ENCODE results near the gene PPP2R3A. TPM values are rescaled to one million over a fixed set of nuclear protein-coding genes. Genes with fewer than 3 reads are reported as not detected.

The PPP2R3A gene
- total RNA-seq, 1 experiment from 2014 or later: 1.1 TPM

DNA sequence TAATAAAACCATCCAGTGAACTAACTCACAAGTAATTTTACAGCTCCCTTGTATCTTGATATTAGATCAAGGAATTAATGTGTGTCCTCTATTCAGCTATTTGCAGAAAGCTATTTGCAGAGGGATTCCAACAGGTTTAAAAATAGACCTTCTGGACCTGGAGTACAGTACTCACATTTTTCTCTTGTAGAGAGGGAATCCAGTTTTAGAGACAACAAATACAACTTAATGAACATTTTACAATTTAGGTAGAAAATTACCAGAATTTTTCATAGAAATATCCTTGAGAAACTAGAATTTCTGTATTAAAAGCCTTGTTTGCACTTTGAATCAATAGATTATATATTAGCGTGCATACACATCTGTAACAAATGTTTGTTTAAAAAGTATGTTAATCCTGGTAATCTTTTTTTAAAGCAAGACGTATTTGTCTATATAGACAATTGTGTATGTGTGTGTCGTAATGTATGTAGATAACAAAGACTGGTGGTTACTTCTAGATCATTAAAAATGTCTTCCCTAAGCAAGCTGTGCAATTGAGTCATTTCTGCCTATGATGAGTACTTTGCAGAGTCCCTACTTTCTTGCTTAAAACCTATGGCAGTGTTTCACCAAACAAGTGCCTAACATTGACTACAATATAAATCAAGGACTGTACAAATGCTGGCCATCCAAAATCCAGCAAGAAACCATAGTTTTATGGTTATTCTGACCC lies 57.9 kb downstream of the PPP2R3A start:
- peaks cover 90% of the 10 kb centered on the region for H3K27me3 ChIP-seq (replicated peaks; ENCODE audit: insufficient read depth, low read depth, low read length, poor library complexity)
- no TSS peak for BruUV-seq (replicated peaks)
- H3K27ac ChIP-seq (ENCODE audit: low read depth, low read length, poor library complexity, severe bottlenecking): no peak overlapping the region
- H3K4me3 ChIP-seq (ENCODE audit: low read depth, low read length, poor library complexity, severe bottlenecking): no peak overlapping the region
- no peaks in the 10 kb centered on the region for H3K4me1 ChIP-seq (ENCODE audit: insufficient read depth, low read length, poor library complexity, severe bottlenecking)
- no peaks in the 10 kb centered on the region for H3K9me3 ChIP-seq (ENCODE audit: low read depth, low read length, poor library complexity, severe bottlenecking)
- intact Hi-C loops (cut with micrococcal nuclease; ENCODE audit: unreplicated experiment): no loop called here
- POLR2A ChIA-PET (ENCODE audit: low non-redundant PET): no interaction called here
- no peak for DNase-seq (ENCODE audit: low spot score)
- no peak for TF ChIP-seq EZH2 (IDR thresholded peaks at IDR 0.05; ENCODE audit: borderline replicate concordance, low read depth, low read length, poor library complexity, severe bottlenecking)
- TF ChIP-seq, protein P1, sequence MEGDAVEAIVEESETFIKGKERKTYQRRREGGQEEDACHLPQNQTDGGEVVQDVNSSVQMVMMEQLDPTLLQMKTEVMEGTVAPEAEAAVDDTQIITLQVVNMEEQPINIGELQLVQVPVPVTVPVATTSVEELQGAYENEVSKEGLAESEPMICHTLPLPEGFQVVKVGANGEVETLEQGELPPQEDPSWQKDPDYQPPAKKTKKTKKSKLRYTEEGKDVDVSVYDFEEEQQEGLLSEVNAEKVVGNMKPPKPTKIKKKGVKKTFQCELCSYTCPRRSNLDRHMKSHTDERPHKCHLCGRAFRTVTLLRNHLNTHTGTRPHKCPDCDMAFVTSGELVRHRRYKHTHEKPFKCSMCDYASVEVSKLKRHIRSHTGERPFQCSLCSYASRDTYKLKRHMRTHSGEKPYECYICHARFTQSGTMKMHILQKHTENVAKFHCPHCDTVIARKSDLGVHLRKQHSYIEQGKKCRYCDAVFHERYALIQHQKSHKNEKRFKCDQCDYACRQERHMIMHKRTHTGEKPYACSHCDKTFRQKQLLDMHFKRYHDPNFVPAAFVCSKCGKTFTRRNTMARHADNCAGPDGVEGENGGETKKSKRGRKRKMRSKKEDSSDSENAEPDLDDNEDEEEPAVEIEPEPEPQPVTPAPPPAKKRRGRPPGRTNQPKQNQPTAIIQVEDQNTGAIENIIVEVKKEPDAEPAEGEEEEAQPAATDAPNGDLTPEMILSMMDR (conservative IDR thresholded peaks at IDR 0.05; ENCODE audit: low read depth, low read length): no peak
- H3K36me3 ChIP-seq (ENCODE audit: insufficient read depth, low read length, poor library complexity, severe bottlenecking): no peaks in the 10 kb centered on the region
- CTCF ChIA-PET: no interaction called here

DNA sequence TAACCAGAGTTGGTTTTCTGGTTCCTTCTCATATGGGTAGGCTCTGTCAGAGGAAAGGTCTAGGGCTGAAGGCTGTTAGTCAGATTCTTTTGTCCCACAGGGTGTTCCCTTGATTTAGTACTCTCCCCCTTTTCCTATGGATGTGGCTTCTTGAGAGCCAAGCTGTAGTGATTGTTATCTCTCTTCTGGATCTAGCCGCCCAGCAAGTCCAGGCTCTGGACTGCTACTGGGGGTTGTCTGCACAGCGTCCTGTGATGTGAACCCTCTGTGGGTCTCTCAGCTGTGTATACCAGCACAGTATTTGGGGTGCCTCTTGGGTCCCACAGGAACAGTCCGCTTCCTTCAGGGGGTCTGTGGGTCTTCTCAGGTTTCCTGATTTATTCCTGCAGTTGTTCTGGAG lies 70.8 kb downstream of the PPP2R3A start:
- POLR2A ChIA-PET (ENCODE audit: low non-redundant PET): no interaction called here
- no peak overlapping the region for H3K4me3 ChIP-seq (ENCODE audit: low read depth, low read length, poor library complexity, severe bottlenecking)
- peaks cover 5% of the 10 kb centered on the region for H3K27me3 ChIP-seq (replicated peaks; ENCODE audit: insufficient read depth, low read depth, low read length, poor library complexity)
- intact Hi-C loops (cut with micrococcal nuclease; ENCODE audit: unreplicated experiment): no loop called here
- no peak overlapping the region for H3K27ac ChIP-seq (ENCODE audit: low read depth, low read length, poor library complexity, severe bottlenecking)
- TF ChIP-seq EZH2 (IDR thresholded peaks at IDR 0.05; ENCODE audit: borderline replicate concordance, low read depth, low read length, poor library complexity, severe bottlenecking): no peak
- TF ChIP-seq, protein P1 (conservative IDR thresholded peaks at IDR 0.05; ENCODE audit: low read depth, low read length): no peak
- no peaks in the 10 kb centered on the region for H3K4me1 ChIP-seq (ENCODE audit: insufficient read depth, low read length, poor library complexity, severe bottlenecking)
- DNase-seq (ENCODE audit: low spot score): no peak
- H3K36me3 ChIP-seq (ENCODE audit: insufficient read depth, low read length, poor library complexity, severe bottlenecking): no peaks in the 10 kb centered on the region
- BruUV-seq (replicated peaks): no TSS peak
- no peaks in the 10 kb centered on the region for H3K9me3 ChIP-seq (ENCODE audit: low read depth, low read length, poor library complexity, severe bottlenecking)
- CTCF ChIA-PET: no interaction called here

DNA sequence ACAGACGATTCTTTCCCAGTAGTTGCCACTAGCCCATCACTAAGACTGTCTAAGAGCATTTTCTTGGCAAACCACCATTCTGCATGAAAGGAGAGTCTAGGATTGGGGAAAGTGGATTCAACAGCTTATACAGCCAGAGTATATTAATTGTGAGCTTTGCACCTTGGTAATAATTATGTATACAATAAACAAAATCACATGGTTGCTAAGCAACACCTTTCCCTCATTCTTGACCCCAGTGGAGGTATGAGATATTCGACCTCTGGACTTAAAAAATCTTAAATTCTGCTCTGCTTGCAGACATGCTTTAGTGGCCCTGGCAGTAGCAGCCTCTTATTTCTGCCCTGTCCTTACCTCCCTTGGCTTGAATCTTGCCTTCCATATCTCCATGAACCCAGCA lies 73.1 kb downstream of the PPP2R3A start:
- no peaks in the 10 kb centered on the region for H3K4me1 ChIP-seq (ENCODE audit: insufficient read depth, low read length, poor library complexity, severe bottlenecking)
- no TSS peak for BruUV-seq (replicated peaks)
- no peak overlapping the region for H3K27ac ChIP-seq (ENCODE audit: low read depth, low read length, poor library complexity, severe bottlenecking)
- no peak for DNase-seq (ENCODE audit: low spot score)
- ChIA-PET POLR2A (ENCODE audit: low non-redundant PET) (no interaction called here), CTCF (no interaction called here)
- intact Hi-C loops (cut with micrococcal nuclease; ENCODE audit: unreplicated experiment): no loop called here
- H3K4me3 ChIP-seq (ENCODE audit: low read depth, low read length, poor library complexity, severe bottlenecking): no peak overlapping the region
- H3K27me3 ChIP-seq (replicated peaks; ENCODE audit: insufficient read depth, low read depth, low read length, poor library complexity): peaks cover 5% of the 10 kb centered on the region
- no peaks in the 10 kb centered on the region for H3K9me3 ChIP-seq (ENCODE audit: low read depth, low read length, poor library complexity, severe bottlenecking)
- no peaks in the 10 kb centered on the region for H3K36me3 ChIP-seq (ENCODE audit: insufficient read depth, low read length, poor library complexity, severe bottlenecking)
- no peak for TF ChIP-seq EZH2 (IDR thresholded peaks at IDR 0.05; ENCODE audit: borderline replicate concordance, low read depth, low read length, poor library complexity, severe bottlenecking)
- TF ChIP-seq, protein P1 (conservative IDR thresholded peaks at IDR 0.05; ENCODE audit: low read depth, low read length): no peak

All from A673 (cell line).